NCI-H774 (cell line): ENCODE results near the gene LAMA5.

ENCODE experiments used
- DNase-seq: peaks from one replicate; lab custom pipeline; 2025; lab: John Stamatoyannopoulos, UW

Gene LAMA5

DNA sequence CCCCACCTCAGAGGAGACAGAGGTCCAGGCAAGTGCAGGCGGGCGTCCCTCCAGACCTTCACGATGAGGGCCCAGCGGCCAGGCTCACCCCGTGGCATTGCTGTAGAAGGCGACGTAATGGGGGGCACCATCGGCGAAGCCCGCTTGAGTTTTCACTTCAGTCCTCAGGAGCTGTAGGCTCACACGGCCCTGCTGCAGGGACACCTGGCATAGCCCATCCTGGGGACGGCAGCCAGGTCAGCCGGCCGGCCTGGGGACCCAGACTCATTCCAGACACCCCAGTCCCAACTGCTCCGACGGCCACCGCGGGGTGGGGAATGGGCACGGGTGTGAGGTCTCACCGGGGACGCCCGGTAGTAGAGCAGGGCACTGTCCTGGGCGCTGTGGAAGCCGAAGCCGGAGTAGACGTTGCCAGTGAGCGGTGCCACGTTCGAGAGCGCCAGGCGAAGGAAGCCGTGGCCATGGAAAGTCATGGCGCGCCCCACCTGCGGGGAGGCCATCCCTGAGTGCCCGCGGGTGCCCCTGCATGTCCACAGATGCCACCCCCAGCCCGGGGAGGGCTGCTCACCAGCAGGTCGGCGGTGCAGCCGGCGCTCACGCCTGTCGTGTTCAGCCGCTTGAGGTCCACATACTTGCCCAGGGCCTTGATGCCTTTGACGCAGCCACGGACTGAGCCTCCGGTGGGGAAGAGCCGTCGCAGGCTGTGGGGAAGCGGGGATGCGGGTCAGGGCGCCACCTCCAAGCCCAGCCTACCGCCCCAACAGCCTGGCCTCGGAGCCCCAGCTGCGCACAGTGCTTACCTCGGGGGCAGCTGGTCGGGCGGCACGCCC lies 55.1 kb downstream of the LAMA5 start:
- no peak for DNase-seq

DNA sequence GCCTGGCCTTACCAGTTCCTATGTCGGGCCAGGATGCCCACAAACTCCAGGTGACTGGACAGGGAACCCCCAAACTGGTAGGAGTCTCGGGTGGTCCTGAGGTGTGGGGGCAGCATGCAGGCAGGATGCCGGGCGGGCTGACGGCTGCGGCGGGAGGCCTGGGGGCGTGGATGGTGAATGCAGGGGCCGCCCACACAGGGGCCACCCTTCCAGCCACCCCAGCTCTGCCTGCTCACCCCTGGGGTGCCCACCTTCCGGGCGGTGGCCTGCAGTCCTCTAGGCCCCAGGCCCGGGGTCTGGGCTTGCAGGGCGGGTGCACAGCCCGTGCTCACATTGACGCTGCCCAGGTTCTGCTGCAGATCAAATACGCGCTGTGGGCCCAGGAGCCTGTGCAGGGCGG lies 56.0 kb downstream of the LAMA5 start:
- no peak for DNase-seq

- no peak for DNase-seq
Observed at GRCh38 chr20:62310757-62311121, 56.4 kb downstream of the LAMA5 start.

DNA sequence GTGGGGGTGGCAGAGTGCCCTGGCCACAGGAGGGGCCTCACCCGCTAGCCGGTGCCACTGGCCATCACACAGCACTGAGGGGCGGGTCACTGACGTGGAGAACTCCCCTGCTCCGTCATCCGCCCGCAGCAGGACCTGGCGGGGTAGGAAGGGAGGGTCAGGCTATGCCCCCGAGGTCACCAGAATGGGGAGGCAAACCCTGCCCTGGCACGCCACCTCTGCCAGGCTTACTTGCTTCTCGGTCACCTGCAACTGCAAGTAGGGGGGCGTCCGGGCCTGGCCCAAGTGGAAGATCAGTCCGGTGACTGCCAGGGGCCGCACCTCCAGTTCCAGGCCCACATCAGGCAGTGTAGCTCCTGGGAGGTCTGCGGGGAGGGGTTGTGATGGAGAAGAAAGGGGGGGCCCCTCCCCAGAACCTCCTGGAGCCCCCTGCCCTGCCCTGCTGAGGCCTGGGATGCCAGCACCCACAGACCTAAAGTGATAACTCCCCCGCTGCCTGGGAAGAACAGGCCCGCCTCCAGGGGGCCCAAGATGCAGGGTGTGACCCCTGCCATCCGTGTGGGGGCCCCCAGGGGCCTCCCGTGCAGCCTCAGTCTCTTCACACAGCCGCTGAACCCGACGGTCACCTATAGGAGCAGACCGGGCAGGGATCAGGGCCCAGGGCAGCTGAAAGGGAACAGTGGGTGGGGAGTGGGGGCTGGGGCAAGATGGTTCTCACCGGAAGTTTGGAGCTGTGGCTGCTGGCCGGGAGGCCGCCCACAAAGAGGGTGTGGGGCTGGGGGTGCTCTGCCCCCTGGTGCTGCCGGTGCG lies 57.0 kb downstream of the LAMA5 start:
- no peak for DNase-seq

GRCh38 chr20:62309198-62309944 lies 57.7 kb downstream of the LAMA5 start:
- no peak for DNase-seq

GRCh38 chr20:62308102-62308822 lies 58.9 kb downstream of the LAMA5 start:
- DNase-seq = no peak

- no peak for DNase-seq
Observed at GRCh38 chr20:62307226-62308101, 59.6 kb downstream of the LAMA5 start.

GRCh38 chr20:62306414-62307187 lies 60.5 kb downstream of the LAMA5 start:
- DNase-seq = no peak

GRCh38 chr20:62305765-62306413 lies 61.2 kb downstream of the LAMA5 start:
- no peak for DNase-seq

DNA sequence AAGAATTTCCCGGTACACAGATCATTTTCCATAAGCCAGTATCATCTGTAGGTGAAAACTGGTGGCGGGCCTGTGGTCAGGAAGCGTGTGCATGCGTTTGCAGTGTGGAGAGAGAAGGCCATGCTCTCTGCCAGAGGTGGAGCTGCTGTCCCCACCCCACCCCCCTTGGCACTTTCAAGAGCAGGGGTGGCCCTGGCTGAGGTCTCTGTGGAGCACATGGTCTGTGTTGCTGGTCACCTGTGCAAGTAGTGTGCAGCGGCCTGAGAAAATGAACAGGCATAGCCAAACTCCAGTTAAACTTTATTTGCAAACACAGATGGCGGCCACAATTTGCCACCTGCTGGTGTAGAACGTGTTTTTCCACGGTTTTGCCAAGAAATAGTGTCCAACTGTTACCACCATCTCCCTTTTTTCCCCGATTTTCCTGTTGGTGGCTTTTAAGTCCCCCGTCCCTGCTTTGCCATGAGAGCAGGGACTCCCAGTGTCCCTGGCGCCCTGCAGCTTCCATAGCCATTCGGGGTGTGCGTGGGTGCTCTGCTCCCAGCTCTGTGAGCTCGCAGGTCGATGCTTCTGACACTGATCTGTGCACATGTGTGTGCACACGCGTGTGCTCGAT lies 61.9 kb downstream of the LAMA5 start:
- no peak for DNase-seq

GRCh38 chr20:62304331-62305148 lies 62.6 kb downstream of the LAMA5 start:
- DNase-seq = no peak

GRCh38 chr20:62303340-62304226 lies 63.5 kb downstream of the LAMA5 start:
- no peak for DNase-seq

DNA sequence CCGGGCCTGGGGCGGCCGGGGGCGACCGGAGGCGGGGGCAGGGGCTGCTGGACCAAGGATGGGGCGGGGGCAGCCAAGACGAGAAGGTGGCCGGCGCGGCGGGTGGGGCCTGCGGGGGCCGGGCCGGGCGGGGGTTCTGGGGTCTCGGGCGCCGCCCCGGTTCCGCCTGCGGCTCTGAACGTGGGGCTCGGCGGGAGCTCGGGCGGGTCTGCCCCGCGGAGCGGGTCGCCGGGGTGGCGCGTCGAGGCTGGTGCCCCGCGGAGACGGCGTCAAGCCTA lies 64.1 kb downstream of the LAMA5 start:
- DNase-seq = no peak

DNA sequence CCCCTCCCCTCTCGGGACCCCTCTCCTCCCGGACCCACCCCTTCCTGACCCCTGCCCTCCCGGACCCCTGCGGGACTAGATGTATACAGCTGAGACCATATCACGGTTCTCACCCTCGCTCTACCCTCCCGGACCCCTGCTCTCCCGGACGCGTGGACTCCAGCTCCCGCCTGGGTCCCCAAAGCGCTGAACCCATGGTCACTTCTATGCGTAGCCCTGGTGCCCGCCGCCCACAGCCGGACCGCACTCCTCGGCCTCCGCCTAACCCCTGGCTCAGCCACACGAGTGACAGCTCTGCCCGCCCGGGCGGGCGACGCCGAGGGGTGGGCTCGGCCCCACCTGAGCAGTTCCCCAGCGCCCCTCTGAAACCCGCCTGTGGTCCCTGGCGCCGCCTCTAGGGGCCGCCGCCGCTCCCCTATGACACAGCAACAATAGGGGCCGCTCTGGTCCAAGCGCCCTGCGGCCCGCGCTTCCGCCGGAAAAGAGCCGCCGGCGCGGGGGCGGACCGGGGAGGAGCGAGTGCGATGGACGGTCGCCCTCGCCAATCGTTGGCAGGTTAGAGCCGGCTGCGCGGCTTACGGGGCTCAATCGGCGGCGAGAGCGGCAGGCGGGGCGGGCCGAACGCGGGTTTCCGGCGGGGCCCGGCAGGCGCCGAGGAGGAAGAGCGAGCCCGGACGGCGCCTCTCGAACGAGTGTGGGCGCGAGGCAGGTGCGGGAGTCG lies 64.6 kb downstream of the LAMA5 start, which contains the start of gene ADRM1:
Gene ADRM1, plus strand, starts transcription at position 657 of the 721 bp plus-strand sequence. CDS start 572 bp downstream, outside the sequence.
- DNase-seq = peak; percentile 95

DNA sequence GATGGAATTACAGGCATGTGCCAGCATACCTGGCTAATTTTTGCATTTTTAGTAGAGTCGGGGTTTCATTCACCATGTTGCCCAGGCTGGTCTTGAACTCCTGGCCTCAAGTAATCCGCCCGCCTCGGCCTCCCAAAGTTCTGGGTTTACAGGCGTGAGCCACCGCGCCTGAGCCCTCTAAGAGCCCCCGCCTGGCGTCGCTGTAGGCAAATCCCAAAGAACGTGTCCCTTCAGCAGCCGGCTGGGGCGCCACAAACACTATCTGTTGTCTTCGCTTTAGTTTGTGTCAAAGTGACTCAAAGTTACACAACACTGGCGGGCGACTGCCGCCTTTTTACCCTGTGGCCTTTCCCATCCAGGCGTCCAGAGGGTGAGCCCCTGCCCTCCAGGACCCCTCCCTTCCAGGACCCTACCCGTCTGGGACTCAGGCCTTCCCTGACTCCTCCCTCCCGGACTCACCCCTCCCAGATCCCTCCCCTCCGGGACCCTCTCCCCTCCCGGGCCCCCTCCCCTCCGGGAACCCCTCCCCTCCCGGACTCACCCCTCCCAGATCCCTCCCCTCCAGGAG lies 65.3 kb downstream of the LAMA5 start:
- peak; percentile 83 for DNase-seq

- DNase-seq = no peak
Observed at GRCh38 chr20:62301111-62301668, 65.9 kb downstream of the LAMA5 start.
